ENCODE measurements around the gene CLSTN2.
A peak's percentile ranks its signal among the peaks of the same experiment; 100 is the strongest.

The CLSTN2 gene

DNA sequence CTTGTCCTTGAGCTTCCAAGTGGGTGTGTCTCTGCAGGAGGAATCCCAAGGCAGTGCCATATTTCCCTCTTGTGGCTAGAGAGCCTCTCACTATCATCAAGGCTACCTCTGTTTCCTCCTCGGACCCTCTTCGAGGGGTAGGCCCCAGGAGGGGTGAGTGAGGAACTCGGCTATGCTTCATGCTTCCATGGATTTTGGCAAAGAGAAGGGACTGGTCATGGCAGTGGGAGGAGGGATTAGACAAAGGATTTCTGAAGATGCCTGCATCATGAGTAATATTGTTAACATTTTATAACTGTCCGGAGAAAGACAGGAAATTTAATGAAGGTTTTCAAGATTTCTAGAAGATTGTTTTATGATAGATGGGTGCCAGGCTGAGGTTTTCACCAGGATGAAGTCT, 241.5 kb downstream of the CLSTN2 start:
- Histone ChIP-seq H4K20me1 (ENCODE audit: insufficient read depth, low read length) (no peaks in the 10 kb centered on the region), H3K9ac (ENCODE audit: low read length) (no peak overlapping the region), H3K36me3 (replicated peaks; ENCODE audit: insufficient read depth, low read length) (no peaks in the 10 kb centered on the region), H3F3A (ENCODE audit: insufficient read depth, low read length) (no peaks in the 10 kb centered on the region), H3K27me3 (replicated peaks; ENCODE audit: insufficient read depth, low read length) (no peaks in the 10 kb centered on the region), H3K4me2 (ENCODE audit: low read depth, low read length) (no peak overlapping the region), H3K9me3 (replicated peaks; ENCODE audit: insufficient read depth, low read length) (no peaks in the 10 kb centered on the region), H2AFZ (ENCODE audit: low read length) (no peak overlapping the region), H3K4me3 (ENCODE audit: low read length) (no peak overlapping the region), H3K4me1 (ENCODE audit: low read length) (no peaks in the 10 kb centered on the region), H3K9me2 (replicated peaks; ENCODE audit: insufficient read depth, low read length) (no peaks in the 10 kb centered on the region), H3K79me2 (ENCODE audit: low read length) (no peaks in the 10 kb centered on the region), H3K27ac (ENCODE audit: low read length) (no peak overlapping the region)
- TF ChIP-seq CTCF (IDR thresholded peaks at IDR 0.05; ENCODE audit: low read length) (no peak), EZH2phosphoT487 (IDR thresholded peaks at IDR 0.05; ENCODE audit: low read length) (no peak), EZH2 (optimal IDR thresholded peaks at IDR 0.05; ENCODE audit: low read depth, low read length) (no peak)
- DNase-seq = no peak

DNA sequence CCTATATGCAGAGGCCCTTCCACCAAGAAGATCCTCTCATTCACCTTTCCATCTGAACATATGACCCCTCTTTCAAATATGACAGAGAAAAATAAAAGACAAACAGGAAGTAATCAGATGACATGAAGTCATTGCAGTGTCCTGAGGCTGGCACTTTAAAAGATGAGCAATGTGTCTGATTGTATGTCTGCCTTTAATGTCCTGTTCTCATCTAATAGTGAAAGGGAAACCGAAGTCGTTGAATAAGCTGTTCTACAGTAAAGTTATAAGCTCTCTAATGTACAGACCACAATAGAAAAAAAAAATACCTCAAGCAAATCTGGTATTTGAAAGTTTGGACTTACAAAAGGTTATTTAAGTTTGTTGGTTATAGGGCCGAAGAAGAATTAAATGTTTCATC, 243.0 kb downstream of the CLSTN2 start:
- Histone ChIP-seq H3K4me3 (ENCODE audit: low read length) (no peak overlapping the region), H3K27ac (ENCODE audit: low read length) (no peak overlapping the region), H3K9me2 (replicated peaks; ENCODE audit: insufficient read depth, low read length) (no peaks in the 10 kb centered on the region), H3K4me1 (ENCODE audit: low read length) (no peaks in the 10 kb centered on the region), H3K9me3 (replicated peaks; ENCODE audit: insufficient read depth, low read length) (no peaks in the 10 kb centered on the region), H3K36me3 (replicated peaks; ENCODE audit: insufficient read depth, low read length) (no peaks in the 10 kb centered on the region), H3K4me2 (ENCODE audit: low read depth, low read length) (peak overlapping the region; percentile 40), H2AFZ (ENCODE audit: low read length) (0 out of 2 replicates have a peak overlapping the region, but pooled peaks have one; percentile 13), H3K27me3 (replicated peaks; ENCODE audit: insufficient read depth, low read length) (no peaks in the 10 kb centered on the region), H3K9ac (ENCODE audit: low read length) (no peak overlapping the region), H3F3A (ENCODE audit: insufficient read depth, low read length) (no peaks in the 10 kb centered on the region), H3K79me2 (ENCODE audit: low read length) (no peaks in the 10 kb centered on the region), H4K20me1 (ENCODE audit: insufficient read depth, low read length) (no peaks in the 10 kb centered on the region)
- TF ChIP-seq EZH2 (optimal IDR thresholded peaks at IDR 0.05; ENCODE audit: low read depth, low read length) (no peak), EZH2phosphoT487 (IDR thresholded peaks at IDR 0.05; ENCODE audit: low read length) (no peak), CTCF (IDR thresholded peaks at IDR 0.05; ENCODE audit: low read length) (no peak)
- DNase-seq = peak; percentile 45

DNA sequence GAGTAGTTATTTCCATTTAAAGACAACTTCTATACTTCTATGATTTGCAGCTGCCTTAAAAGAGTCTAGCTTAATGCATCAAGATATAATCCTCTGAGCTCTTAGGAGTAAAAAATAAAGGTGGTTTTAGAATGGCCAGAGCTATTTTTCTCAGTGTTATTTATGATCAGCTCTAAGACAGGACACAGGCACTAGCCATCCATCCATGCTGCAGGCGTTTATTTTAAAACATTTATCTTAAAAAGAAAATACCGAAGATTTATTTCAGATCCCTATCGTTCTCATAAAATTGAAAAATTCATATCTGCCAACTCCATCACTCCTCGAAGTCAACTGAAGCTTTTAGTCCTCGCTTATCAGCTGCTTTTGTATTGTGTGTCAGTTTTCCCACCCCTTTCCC, 243.5 kb downstream of the CLSTN2 start:
- no peak for DNase-seq
- H3K9me3 ChIP-seq (replicated peaks; ENCODE audit: insufficient read depth, low read length) = no peaks in the 10 kb centered on the region
- no peak overlapping the region for H3K9ac ChIP-seq (ENCODE audit: low read length)
- H3K27ac ChIP-seq (ENCODE audit: low read length) = no peak overlapping the region
- 0 out of 2 replicates have a peak overlapping the region, but pooled peaks have one; percentile 13 for H2AFZ ChIP-seq (ENCODE audit: low read length)
- no peaks in the 10 kb centered on the region for H3K36me3 ChIP-seq (replicated peaks; ENCODE audit: insufficient read depth, low read length)
- H3K4me3 ChIP-seq (ENCODE audit: low read length) = no peak overlapping the region
- H3K4me2 ChIP-seq (ENCODE audit: low read depth, low read length) = peak overlapping the region; percentile 40
- no peaks in the 10 kb centered on the region for H3K79me2 ChIP-seq (ENCODE audit: low read length)
- no peaks in the 10 kb centered on the region for H3F3A ChIP-seq (ENCODE audit: insufficient read depth, low read length)
- H3K9me2 ChIP-seq (replicated peaks; ENCODE audit: insufficient read depth, low read length) = no peaks in the 10 kb centered on the region
- no peak for TF ChIP-seq CTCF (IDR thresholded peaks at IDR 0.05; ENCODE audit: low read length)
- TF ChIP-seq EZH2phosphoT487 (IDR thresholded peaks at IDR 0.05; ENCODE audit: low read length) = no peak
- no peak for TF ChIP-seq EZH2 (optimal IDR thresholded peaks at IDR 0.05; ENCODE audit: low read depth, low read length)
- no peaks in the 10 kb centered on the region for H3K4me1 ChIP-seq (ENCODE audit: low read length)
- H4K20me1 ChIP-seq (ENCODE audit: insufficient read depth, low read length) = no peaks in the 10 kb centered on the region
- no peaks in the 10 kb centered on the region for H3K27me3 ChIP-seq (replicated peaks; ENCODE audit: insufficient read depth, low read length)

Measured in MM.1S (cell line).